ENCODE results near the gene MTMR1.
A peak's percentile ranks its signal among the peaks of the same experiment; 100 is the strongest.

Gene MTMR1

DNA sequence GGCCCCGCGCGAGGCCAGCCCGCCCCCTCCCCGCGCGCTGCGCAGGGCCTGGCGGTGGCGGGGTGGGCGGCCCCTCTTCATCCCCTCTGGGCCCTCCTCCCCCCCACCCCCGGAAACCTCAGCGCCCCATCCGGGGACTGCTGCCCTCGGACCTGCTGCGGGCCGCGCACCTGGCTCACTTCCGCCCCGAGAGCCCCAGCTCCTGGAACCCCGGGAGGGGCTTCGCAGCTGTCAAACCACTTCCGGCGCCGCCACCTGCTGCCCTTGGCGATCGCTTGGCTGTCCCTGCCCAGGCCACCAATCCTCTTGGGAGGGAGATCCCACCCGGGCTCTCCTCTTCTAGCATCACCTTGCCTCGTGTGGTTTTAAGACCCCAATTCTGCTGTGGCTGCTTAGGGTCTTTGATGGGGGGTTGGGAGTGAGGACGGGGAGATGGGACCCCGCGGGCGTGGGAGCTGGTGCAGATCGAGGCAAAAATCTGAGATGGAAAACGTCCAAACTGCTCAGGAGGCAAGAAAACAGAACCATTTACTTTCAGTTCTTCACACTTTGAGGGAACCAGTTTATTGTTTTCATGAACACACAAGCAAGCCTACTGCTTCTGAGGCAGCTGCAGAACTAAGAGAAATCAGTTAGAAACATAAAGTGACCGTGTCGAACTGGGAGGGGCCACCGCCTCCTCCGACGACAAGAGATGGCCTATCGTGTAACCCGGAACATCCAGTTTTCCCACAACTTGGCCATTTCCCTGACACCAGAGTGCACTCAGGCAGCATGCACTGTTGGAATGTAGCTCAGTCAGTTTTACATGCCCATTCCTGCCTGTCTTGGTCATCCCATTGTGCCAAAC is 754 bp downstream of the MTMR1 start:
- no peaks in the 10 kb centered on the region for H3K36me3 ChIP-seq
- peak overlapping the region; percentile 53 to 74 (median 61) for H3K4me3 ChIP-seq
- no peak for TF ChIP-seq Cebpa-rat (IDR thresholded peaks at IDR 0.05)
- peaks cover 0 to 10% (median 0%) of the 10 kb centered on the region in 11 experiments; a peak in 2 of 22 replicates for H4K20me1 ChIP-seq
- peak overlapping the region; percentile 68 to 81 (median 70) for H3K4me2 ChIP-seq
- H3K27me3 ChIP-seq = no peaks in the 10 kb centered on the region
- peaks cover 0 to 13% (median 4%) of the 10 kb centered on the region in 11 experiments; a peak in 7 of 22 replicates for H3K9me3 ChIP-seq (replicated peaks in 1 of 11)
- H3K4me1 ChIP-seq = peaks cover 32 to 47% (median 40%) of the 10 kb centered on the region in 10 experiments
- H3K9ac ChIP-seq = peak overlapping the region; percentile 74 to 87 (median 81)
- H3K27ac ChIP-seq = peak overlapping the region; percentile 75 to 88 (median 84)

DNA sequence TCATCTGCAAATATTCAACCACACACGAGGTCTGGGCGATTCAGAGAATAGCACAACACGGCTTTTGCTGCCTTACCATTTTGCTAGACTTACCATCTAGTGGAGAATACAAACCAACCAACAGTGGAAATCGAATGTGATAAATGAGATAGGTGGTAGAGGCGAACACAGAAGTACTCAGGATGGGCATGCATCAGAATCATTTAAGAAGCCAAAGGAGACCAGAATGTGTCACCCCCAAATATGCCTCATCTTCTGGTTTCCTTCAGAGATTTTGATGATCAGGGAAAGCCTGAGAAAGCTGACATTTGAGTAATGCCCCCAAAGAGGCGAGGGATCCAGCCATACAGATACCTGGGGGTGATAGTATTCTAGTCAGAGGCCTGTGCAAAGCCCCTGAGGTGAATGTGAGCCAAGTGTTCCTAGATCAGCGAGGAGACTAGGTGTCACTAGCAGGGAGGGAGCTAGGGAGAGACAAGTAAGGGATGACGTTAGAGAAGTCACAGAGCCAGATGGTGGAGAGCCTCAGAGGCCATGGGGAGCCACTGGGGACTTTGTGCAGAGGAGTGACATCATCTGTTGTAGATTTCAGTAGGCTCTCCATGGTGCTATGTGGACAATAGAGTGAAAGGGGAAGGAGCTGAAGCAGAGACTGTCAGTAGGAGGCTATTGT is 1.7 kb downstream of the MTMR1 start:
- TF ChIP-seq Cebpa-rat (IDR thresholded peaks at IDR 0.05) = no peak
- Histone ChIP-seq H3K4me3 (peak overlapping the region in 1 of 10 experiments; percentile 61; a peak in 1 of 20 replicates), H3K4me2 (peak overlapping the region; percentile 68 to 81 (median 70); a peak in 21 of 22 replicates), H3K36me3 (no peaks in the 10 kb centered on the region), H3K27me3 (no peaks in the 10 kb centered on the region), H3K9me3 (replicated peaks in 1 of 11) (peaks cover 0 to 12% (median 4%) of the 10 kb centered on the region in 11 experiments; a peak in 7 of 22 replicates), H3K27ac (peak overlapping the region; percentile 75 to 88 (median 84); a peak in 19 of 22 replicates), H3K4me1 (peaks cover 32 to 48% (median 40%) of the 10 kb centered on the region in 10 experiments), H3K9ac (peak overlapping the region in 8 of 11 experiments; percentile 5 to 87 (median 84); a peak in 8 of 22 replicates), H4K20me1 (peaks cover 0 to 10% (median 0%) of the 10 kb centered on the region in 11 experiments; a peak in 2 of 22 replicates)

DNA sequence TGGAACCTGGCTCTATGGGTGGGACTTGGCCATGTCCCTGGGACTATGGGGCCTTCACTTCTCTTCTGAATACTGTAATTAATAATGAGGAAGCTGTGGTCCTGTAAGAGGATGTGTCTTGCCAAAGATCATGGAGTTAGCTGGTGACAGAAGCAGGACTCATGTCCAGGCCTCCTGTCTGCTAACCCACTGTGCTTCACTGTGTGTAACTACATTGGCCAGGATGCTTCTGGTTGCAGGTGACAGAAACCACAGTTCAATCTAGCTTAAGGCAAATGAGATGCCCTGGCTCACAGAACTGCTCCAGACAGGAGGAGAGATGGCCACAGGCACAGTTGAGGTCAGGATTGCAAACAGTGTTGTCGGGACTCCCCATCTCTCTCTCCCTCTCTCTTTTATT is 3.1 kb downstream of the MTMR1 start:
- no peak overlapping the region for H3K4me3 ChIP-seq

DNA sequence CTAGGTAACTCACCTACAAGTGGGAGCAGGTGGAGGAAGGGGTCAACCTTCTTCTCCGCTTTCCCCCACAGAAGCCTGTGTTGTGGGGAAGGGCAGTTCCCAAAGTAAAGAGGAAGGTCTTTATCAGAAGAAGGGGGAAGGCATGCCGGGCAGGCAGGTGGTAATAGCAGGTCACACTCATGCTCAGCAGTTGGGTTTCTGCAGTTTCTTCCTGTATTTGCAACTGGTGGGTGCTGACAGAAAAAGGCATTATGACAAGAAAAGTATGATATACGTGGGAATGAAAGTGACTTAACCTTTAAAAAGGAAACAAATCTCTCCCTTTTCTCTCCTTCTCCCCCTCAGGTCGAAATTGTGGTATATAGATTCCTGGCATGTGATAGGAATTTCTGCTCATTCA is 3.7 kb downstream of the MTMR1 start:
- TF ChIP-seq Cebpa-rat (IDR thresholded peaks at IDR 0.05) = no peak
- Histone ChIP-seq H4K20me1 (peaks cover 0 to 13% (median 0%) of the 10 kb centered on the region in 11 experiments; a peak in 2 of 22 replicates), H3K36me3 (no peaks in the 10 kb centered on the region; a peak in 2 of 22 replicates), H3K27ac (no peak overlapping the region), H3K4me3 (no peak overlapping the region), H3K4me2 (peak overlapping the region in 4 of 11 experiments; percentile 7 to 62 (median 25); a peak in 4 of 22 replicates), H3K9ac (no peak overlapping the region), H3K27me3 (no peaks in the 10 kb centered on the region), H3K4me1 (peaks cover 32 to 51% (median 39%) of the 10 kb centered on the region in 10 experiments), H3K9me3 (replicated peaks in 1 of 11) (no peaks in the 10 kb centered on the region)

More for the DNA sequence above, 3.1 kb downstream of the MTMR1 start:
- Histone ChIP-seq H3K9me3 (replicated peaks in 1 of 11) (no peaks in the 10 kb centered on the region), H3K4me1 (peaks cover 32 to 56% (median 42%) of the 10 kb centered on the region in 10 experiments), H3K9ac (no peak overlapping the region), H3K36me3 (no peaks in the 10 kb centered on the region; a peak in 2 of 22 replicates), H3K4me2 (peak overlapping the region; percentile 15 to 81 (median 69); a peak in 19 of 22 replicates), H4K20me1 (peaks cover 0 to 13% (median 0%) of the 10 kb centered on the region in 11 experiments; a peak in 2 of 22 replicates), H3K27me3 (no peaks in the 10 kb centered on the region), H3K27ac (no peak overlapping the region)
- TF ChIP-seq Cebpa-rat (IDR thresholded peaks at IDR 0.05) = no peak

DNA sequence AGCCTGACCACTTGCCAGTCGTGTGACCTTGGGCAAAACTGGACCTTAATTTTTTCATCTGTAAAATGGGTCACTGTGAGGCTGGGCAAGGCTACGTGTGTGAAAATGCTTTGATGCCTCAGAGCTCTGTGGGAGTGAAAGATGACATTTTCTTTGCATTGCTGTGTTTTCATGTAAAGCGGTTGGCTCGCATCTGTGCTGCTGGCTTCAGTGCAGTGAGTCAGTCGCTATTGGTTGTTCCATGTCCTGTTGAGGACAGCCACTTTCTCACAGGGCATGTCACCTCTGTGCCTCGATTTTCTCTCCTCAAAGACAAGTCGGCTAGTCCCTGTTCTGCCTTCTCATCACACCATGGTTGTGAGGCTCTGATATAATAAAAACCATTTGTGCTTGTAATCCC is 4.4 kb downstream of the MTMR1 start:
- Histone ChIP-seq H3K9me3 (replicated peaks in 1 of 11) (no peaks in the 10 kb centered on the region), H3K4me2 (no peak overlapping the region), H3K36me3 (no peaks in the 10 kb centered on the region; a peak in 2 of 22 replicates), H4K20me1 (peaks cover 0 to 13% (median 0%) of the 10 kb centered on the region in 11 experiments; a peak in 2 of 22 replicates), H3K27me3 (no peaks in the 10 kb centered on the region), H3K27ac (no peak overlapping the region), H3K4me1 (peaks cover 28 to 44% (median 32%) of the 10 kb centered on the region in 10 experiments), H3K9ac (no peak overlapping the region), H3K4me3 (no peak overlapping the region)
- TF ChIP-seq Cebpa-rat (IDR thresholded peaks at IDR 0.05) = no peak

DNA sequence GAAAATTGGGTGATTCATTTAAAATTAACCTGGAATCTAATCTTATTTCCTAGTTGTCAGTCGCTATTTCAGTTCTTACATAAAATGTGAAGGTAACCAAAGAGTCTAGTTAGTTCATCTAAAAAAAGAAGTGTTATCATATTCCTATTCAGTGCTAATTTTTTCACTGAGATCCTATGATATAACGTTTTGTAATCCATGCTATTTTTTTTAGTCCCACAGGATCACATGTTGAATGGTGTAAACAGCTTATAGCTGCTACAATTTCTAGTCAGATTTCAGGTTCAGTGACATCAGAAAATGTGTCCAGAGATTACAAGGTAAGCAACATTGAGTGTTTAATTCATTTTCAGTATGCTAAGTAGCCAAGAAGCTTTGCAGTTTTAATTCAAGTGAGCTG is 5.8 kb downstream of the MTMR1 start:
- TF ChIP-seq Cebpa-rat (IDR thresholded peaks at IDR 0.05) = no peak
- Histone ChIP-seq H3K4me1 (peaks cover 30 to 48% (median 36%) of the 10 kb centered on the region in 10 experiments), H3K4me3 (no peak overlapping the region), H3K9me3 (replicated peaks in 1 of 11) (no peaks in the 10 kb centered on the region), H3K36me3 (peaks cover 0 to under 1% (median 0%) of the 10 kb centered on the region in 11 experiments; a peak in 2 of 22 replicates), H3K9ac (no peak overlapping the region), H3K27me3 (no peaks in the 10 kb centered on the region), H3K4me2 (no peak overlapping the region), H3K27ac (no peak overlapping the region), H4K20me1 (peaks cover 0 to 13% (median 0%) of the 10 kb centered on the region in 11 experiments; a peak in 2 of 22 replicates)

DNA sequence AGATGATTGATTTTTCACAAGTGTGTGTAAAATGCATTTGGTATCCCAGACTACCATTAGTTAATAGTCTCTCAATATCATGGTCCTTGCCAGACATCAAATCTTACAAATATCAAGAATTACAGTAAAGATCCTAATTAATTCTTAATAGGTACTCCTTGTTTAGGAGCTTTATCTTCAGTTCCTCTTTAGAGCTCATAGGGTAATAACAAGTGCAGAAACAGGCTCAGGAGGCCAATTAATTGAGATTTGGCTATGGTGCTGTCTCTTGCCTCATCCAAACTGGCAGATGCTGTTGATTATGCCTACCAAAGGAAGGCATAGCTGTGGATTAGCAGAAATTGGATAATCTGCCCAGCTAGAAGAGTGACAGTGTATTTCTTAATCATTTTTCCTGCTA is 6.9 kb downstream of the MTMR1 start:
- TF ChIP-seq Cebpa-rat (IDR thresholded peaks at IDR 0.05) = no peak
- H3K4me2 ChIP-seq = peak overlapping the region in 4 of 11 experiments; percentile 3 to 23 (median 11); a peak in 4 of 22 replicates

DNA sequence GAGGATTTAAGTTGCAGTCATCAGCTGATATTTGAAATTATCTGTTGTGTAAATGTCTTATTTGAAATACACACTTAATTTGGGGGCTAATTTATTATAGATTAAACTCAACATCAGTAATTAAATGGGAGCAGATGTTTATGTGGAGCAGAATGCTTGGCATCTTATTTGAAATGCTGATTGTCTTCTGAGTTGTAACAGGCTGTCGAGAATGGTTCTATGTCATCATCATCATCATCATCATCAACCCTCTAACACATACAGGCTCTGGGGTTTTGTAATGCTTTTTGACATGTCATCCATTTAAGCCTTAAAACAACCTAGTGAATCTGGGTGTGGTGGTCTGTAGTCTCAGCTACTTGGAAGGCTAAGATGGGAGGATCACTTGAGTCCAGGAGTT is 8.2 kb downstream of the MTMR1 start:
- Histone ChIP-seq H3K9ac (no peak overlapping the region), H3K27ac (no peak overlapping the region), H3K36me3 (peaks cover 0 to 7% (median 0%) of the 10 kb centered on the region in 11 experiments; a peak in 3 of 22 replicates), H3K9me3 (replicated peaks in 1 of 11) (no peaks in the 10 kb centered on the region), H3K4me3 (no peak overlapping the region), H3K27me3 (no peaks in the 10 kb centered on the region), H3K4me1 (peaks cover 6 to 35% (median 13%) of the 10 kb centered on the region in 10 experiments; a peak in 18 of 20 replicates), H3K4me2 (no peak overlapping the region), H4K20me1 (peaks cover 0 to 3% (median 0%) of the 10 kb centered on the region in 11 experiments; a peak in 2 of 22 replicates)
- no peak for TF ChIP-seq Cebpa-rat (IDR thresholded peaks at IDR 0.05)

More for the DNA sequence above, 6.9 kb downstream of the MTMR1 start:
- Histone ChIP-seq H3K4me3 (no peak overlapping the region), H3K36me3 (peaks cover 0 to 7% (median 0%) of the 10 kb centered on the region in 11 experiments; a peak in 2 of 22 replicates), H3K27me3 (no peaks in the 10 kb centered on the region), H3K4me1 (peaks cover 19 to 48% (median 25%) of the 10 kb centered on the region in 10 experiments), H3K27ac (no peak overlapping the region), H4K20me1 (peaks cover 0 to 13% (median 0%) of the 10 kb centered on the region in 11 experiments; a peak in 2 of 22 replicates), H3K9me3 (replicated peaks in 1 of 11) (no peaks in the 10 kb centered on the region), H3K9ac (no peak overlapping the region)

All from BLaER1 treated with 17β-estradiol and CSF1 and Interleukin-3, amounts not matched to agents 10 nM and 100 nM (cell line).